ENCODE measurements around the gene SEC31A. TPM values are rescaled to one million over a fixed set of nuclear protein-coding genes. Genes with fewer than 3 reads are reported as not detected.

Gene SEC31A
- total RNA-seq, 3 donors from 2014 or later = 186 to 234 (median 231) TPM

GRCh38 chr4:82892467-82892802, 1.5 kb upstream of the SEC31A start:
- H3K27me3 ChIP-seq = no peaks in the 10 kb centered on the region
- intact Hi-C loops (cut with DNase I; ENCODE audit: low total_unique reads) = no loop called here
- H3K9me3 ChIP-seq = no peaks in the 10 kb centered on the region
- DNase-seq (ENCODE audit: low spot score in 2 of 2) = no peak
- H3K4me1 ChIP-seq = peaks cover under 1 to 3% of the 10 kb centered on the region in 2 donors
- no peak overlapping the region for H3K4me3 ChIP-seq
- no peak for TF ChIP-seq POLR2AphosphoS5 (IDR thresholded peaks at IDR 0.05)
- no peak for TF ChIP-seq POLR2A (IDR thresholded peaks at IDR 0.05)
- no peak for TF ChIP-seq CTCF (IDR thresholded peaks at IDR 0.05)
- no peaks in the 10 kb centered on the region for H3K36me3 ChIP-seq
- H3K27ac ChIP-seq = no peak overlapping the region

GRCh38 chr4:82891707-82892466, 934 bp upstream of the SEC31A start:
- Histone ChIP-seq H3K36me3 (no peaks in the 10 kb centered on the region), H3K4me1 (peaks cover 0 to 3% of the 10 kb centered on the region in 2 donors), H3K27ac (peak overlapping the region; percentile 96 to 99), H3K4me3 (peak overlapping the region; percentile 78 to 85 (median 81)), H3K27me3 (no peaks in the 10 kb centered on the region), H3K9me3 (no peaks in the 10 kb centered on the region)
- intact Hi-C loops (cut with DNase I; ENCODE audit: low total_unique reads) = no loop called here
- no peak for DNase-seq (ENCODE audit: low spot score in 2 of 2)
- no peak for TF ChIP-seq POLR2AphosphoS5 (IDR thresholded peaks at IDR 0.05)
- no peak for TF ChIP-seq CTCF (IDR thresholded peaks at IDR 0.05)
- TF ChIP-seq POLR2A (IDR thresholded peaks at IDR 0.05) = no peak

DNA sequence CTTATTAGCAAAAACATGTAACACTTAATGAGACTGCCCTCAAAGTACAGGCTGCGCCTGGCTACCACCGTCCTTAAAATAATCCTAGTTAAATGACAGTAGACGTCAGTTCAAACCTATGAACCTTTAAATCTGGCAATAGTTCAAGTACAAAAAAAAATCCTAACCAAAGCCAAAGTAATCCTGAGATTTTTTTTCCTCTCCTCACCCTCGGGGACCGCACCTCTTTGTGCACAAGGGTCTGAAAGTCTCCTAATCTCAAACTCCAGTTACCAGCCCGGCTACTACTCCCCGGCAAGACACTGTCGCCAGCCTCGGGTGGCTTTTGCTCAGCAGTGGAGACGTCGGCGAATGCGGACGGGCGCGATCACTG, 439 bp downstream of the SEC31A start:
- H3K4me1 ChIP-seq = peaks cover 3 to 4% of the 10 kb centered on the region in 2 donors
- intact Hi-C loops (cut with DNase I; ENCODE audit: low total_unique reads) = no loop called here
- DNase-seq (ENCODE audit: low spot score in 2 of 2) = no peak
- H3K36me3 ChIP-seq = no peaks in the 10 kb centered on the region
- H3K27ac ChIP-seq = peak overlapping the region; percentile 96 to 99
- peak overlapping the region; percentile 78 to 85 (median 81) for H3K4me3 ChIP-seq
- TF ChIP-seq POLR2AphosphoS5 (IDR thresholded peaks at IDR 0.05) = no peak
- no peak for TF ChIP-seq CTCF (IDR thresholded peaks at IDR 0.05)
- TF ChIP-seq POLR2A (IDR thresholded peaks at IDR 0.05) = no peak
- no peaks in the 10 kb centered on the region for H3K27me3 ChIP-seq
- no peaks in the 10 kb centered on the region for H3K9me3 ChIP-seq

GRCh38 chr4:82889287-82889686, 1.7 kb downstream of the SEC31A start:
- Histone ChIP-seq H3K27me3 (no peaks in the 10 kb centered on the region), H3K9me3 (no peaks in the 10 kb centered on the region), H3K27ac (peak overlapping the region in 1 of 2 donors; percentile 99), H3K36me3 (no peaks in the 10 kb centered on the region), H3K4me1 (peaks cover 3 to 4% of the 10 kb centered on the region in 2 donors), H3K4me3 (peak overlapping the region; percentile 78 to 85 (median 81))
- intact Hi-C loops (cut with DNase I; ENCODE audit: low total_unique reads) = no loop called here
- DNase-seq (ENCODE audit: low spot score in 2 of 2) = no peak
- TF ChIP-seq CTCF (IDR thresholded peaks at IDR 0.05) (no peak), POLR2A (IDR thresholded peaks at IDR 0.05) (no peak), POLR2AphosphoS5 (IDR thresholded peaks at IDR 0.05) (no peak)

GRCh38 chr4:82886147-82886942, 4.6 kb downstream of the SEC31A start:
- Histone ChIP-seq H3K27ac (no peak overlapping the region), H3K4me1 (peaks cover 0 to 4% of the 10 kb centered on the region in 2 donors), H3K4me3 (no peak overlapping the region), H3K36me3 (no peaks in the 10 kb centered on the region), H3K27me3 (no peaks in the 10 kb centered on the region), H3K9me3 (no peaks in the 10 kb centered on the region)
- TF ChIP-seq CTCF (IDR thresholded peaks at IDR 0.05) (no peak), POLR2AphosphoS5 (IDR thresholded peaks at IDR 0.05) (no peak), POLR2A (IDR thresholded peaks at IDR 0.05) (no peak)
- no peak for DNase-seq (ENCODE audit: low spot score in 2 of 2)
- intact Hi-C loops (cut with DNase I; ENCODE audit: low total_unique reads) = no loop called here

Measured in breast epithelium (tissue), 4 donors.